Activated CD8-positive, alpha-beta T cell treated with anti-CD3 and anti-CD28 coated beads, Interleukin-2, amount 10 ng/mL, durations not matched to agents 7 days and 5 days (primary cell): ENCODE results near the gene MACROD2. TPM values are rescaled to one million over a fixed set of nuclear protein-coding genes. Genes with fewer than 3 reads are reported as not detected.

Source experiments
- ATAC-seq: fragments of 150-1000 bp; cut with Tn5 transposase; one replicate; pipeline ENCODE4 v1.10.0; 2021; ENCODE audit warnings: moderate library complexity
- CTCF ChIA-PET: fragments of 350-600 bp; sonication (Branson Sonifier 250); formaldehyde crosslinking; loops from one replicate; lab custom pipeline; 2021; ENCODE audit warnings: antibody characterized with exemption; lab: Charles Lee
- POLR2A ChIA-PET: fragments of 350-600 bp; sonication (Branson Sonifier 250); formaldehyde crosslinking; loops from one replicate; lab custom pipeline; 2021; ENCODE audit warnings: antibody characterized with exemption; lab: Charles Lee
- DNase-seq: peaks from one replicate; pipeline ENCODE4 v3.0.0-alpha.2; 2020
- H3K27ac Mint-ChIP-seq: one replicate; pipeline ENCODE4 v1.8.0; 2021; ENCODE audit warnings: mild to moderate bottlenecking, mixed read lengths
- H3K27me3 Mint-ChIP-seq: one replicate; pipeline ENCODE4 v1.8.0; 2021; ENCODE audit warnings: low read depth, mixed read lengths
- H3K36me3 Mint-ChIP-seq: one replicate; pipeline ENCODE4 v1.8.0; 2021; ENCODE audit warnings: low read depth, mixed read lengths
- H3K4me1 Mint-ChIP-seq: one replicate; pipeline ENCODE4 v1.8.0; 2021; ENCODE audit warnings: low read depth, mixed read lengths
- H3K4me3 Mint-ChIP-seq: one replicate; pipeline ENCODE4 v1.8.0; 2021; ENCODE audit warnings: mild to moderate bottlenecking, mixed read lengths
- H3K9me3 Mint-ChIP-seq: one replicate; pipeline ENCODE4 v1.8.0; 2022; ENCODE audit warnings: mixed read lengths; ENCODE audit not compliant: insufficient read depth
- total RNA-seq, 2 experiments: library from RNA; stranded (reverse); gene quantifications; one replicate each; pipeline ENCODE4 v1.2.3, GENCODE V29; 2021

Gene MACROD2
- total RNA-seq, 2 experiments from 2014 or later, result 0.08 TPM; not detected in 1

DNA sequence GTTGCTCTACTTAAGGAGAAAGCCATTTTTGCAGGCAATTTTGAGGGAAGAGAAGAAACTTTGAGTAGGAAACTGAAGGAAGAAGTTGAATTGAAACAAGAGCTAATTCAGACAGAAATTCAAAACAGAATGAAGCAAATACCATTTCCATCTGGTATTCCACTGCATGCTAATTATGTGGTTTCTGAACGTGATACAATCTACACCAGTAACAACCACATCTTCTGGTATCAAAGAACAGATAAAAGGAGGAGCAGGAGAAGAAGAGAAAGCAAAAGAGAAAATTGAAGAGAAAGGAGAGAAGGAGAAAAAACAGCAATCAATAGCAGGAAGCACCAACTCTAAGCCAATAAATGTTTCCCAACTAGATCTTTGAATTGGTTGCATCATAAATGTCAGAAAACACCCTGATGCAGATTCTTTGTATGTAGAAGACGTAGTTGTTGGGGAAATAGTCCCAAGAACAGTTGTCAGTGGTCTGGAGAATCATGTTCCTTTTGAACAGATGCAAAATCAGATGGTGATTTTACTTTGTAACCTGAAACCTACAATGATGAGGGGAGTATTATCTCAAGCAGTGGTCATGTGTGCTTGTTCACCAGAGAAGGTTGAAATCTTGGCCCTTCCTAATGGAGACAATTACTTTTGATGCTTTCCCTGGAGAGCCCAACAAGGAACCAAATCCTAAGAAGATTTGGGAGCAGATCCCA, 132.4 kb downstream of the MACROD2 start:
- no peak for DNase-seq
- CTCF ChIA-PET, result no interaction called here
- POLR2A ChIA-PET, result interaction anchor here (0.5 kb wide), 1 partner anchor 20 kb away, joined by 3 read pairs; no protein-coding TSS in a partner anchor
- Mint-ChIP-seq H3K4me1 (no peaks in the 10 kb centered on the region), H3K27ac (no peak overlapping the region), H3K9me3 (peaks cover 15% of the 10 kb centered on the region), H3K27me3 (no peaks in the 10 kb centered on the region), H3K36me3 (no peaks in the 10 kb centered on the region), H3K4me3 (no peak overlapping the region)
- ATAC-seq, result no peak

DNA sequence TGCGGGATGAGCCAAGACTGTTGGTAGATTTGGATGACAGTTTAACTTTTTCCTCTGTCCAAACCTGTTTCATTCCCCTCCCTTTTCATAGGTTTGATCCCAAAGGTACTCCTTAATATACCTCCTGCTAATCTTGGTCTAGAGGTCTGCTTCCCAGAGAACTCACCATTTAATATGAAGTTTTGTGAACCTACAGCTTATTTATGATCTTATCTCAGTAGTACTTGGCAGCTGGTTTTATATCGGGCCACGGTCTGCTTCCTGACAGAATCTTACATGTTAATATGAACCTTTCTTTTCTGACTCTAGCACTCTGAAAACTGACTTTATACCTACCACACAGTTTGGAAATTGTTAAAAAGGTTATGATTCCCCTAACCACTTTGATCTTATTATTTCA, 138.7 kb downstream of the MACROD2 start:
- H3K9me3 Mint-ChIP-seq, result peaks cover 3% of the 10 kb centered on the region
- CTCF ChIA-PET, result no interaction called here

DNA sequence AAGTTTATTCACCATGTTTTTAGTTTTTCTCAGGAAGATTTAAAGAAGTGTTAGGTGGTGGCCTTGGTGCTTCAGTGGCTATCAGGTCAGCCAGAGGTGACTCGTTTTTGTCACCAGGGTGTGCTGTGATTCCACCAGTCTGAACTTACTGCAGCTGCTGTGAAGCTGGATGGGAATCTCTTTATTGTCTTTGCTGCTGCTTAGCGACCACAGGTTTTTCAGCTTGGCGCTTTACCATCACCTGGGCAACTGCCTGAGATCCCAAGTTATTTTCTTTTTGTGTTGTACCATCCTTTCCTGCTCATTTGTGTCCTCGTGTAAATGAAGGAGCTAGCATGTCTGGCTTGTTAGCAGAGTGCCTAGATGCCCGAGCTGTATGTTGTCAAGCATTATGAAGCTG, 146.9 kb downstream of the MACROD2 start:
- H3K4me1 Mint-ChIP-seq, result no peaks in the 10 kb centered on the region
- no peaks in the 10 kb centered on the region for H3K36me3 Mint-ChIP-seq
- CTCF ChIA-PET, result no interaction called here
- H3K9me3 Mint-ChIP-seq, result no peaks in the 10 kb centered on the region
- no peaks in the 10 kb centered on the region for H3K27me3 Mint-ChIP-seq
- POLR2A ChIA-PET, result no interaction called here
- DNase-seq (no peak), ATAC-seq (no peak)
- H3K27ac Mint-ChIP-seq, result no peak overlapping the region
- no peak overlapping the region for H3K4me3 Mint-ChIP-seq

More for the DNA sequence above, 138.7 kb downstream of the MACROD2 start:
- H3K4me3 Mint-ChIP-seq, result no peak overlapping the region
- H3K36me3 Mint-ChIP-seq, result no peaks in the 10 kb centered on the region
- DNase-seq (no peak), ATAC-seq (no peak)
- POLR2A ChIA-PET, result no interaction called here
- H3K27ac Mint-ChIP-seq, result no peak overlapping the region
- no peaks in the 10 kb centered on the region for H3K4me1 Mint-ChIP-seq
- H3K27me3 Mint-ChIP-seq, result no peaks in the 10 kb centered on the region

DNA sequence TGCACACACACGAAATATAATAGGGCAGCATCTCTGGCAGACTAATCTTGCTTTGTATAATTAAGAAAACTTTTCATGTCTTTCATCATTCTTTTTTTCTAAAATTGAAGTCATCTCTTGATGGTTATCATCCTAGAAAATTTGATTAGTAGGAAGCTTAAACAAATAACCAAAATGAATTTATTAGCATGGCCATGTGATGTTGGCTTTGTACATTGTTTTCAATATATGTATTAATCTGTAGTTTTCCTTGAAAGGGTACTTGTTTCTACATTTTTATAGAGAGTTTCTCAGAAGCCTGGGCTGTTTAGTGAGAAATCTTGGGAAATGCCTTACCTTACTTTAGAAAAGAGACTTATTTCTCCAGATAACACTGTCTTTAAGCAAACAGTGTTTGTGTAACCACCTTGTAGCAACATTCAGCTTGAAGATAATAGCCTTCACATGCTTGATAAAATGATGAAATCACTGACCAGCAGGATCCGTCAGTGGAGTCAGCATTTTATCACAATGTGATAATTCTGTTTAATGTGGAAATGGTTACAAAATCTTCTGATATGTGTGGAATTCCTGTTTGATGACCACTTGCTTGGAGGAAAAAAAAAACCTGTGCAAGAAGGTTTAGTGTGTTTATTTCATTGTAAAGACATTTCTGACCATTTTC, 147.8 kb downstream of the MACROD2 start:
- no peaks in the 10 kb centered on the region for H3K4me1 Mint-ChIP-seq
- DNase-seq (no peak), ATAC-seq (no peak)
- no peak overlapping the region for H3K27ac Mint-ChIP-seq
- no peaks in the 10 kb centered on the region for H3K9me3 Mint-ChIP-seq
- H3K4me3 Mint-ChIP-seq, result no peak overlapping the region
- no peaks in the 10 kb centered on the region for H3K36me3 Mint-ChIP-seq
- H3K27me3 Mint-ChIP-seq, result no peaks in the 10 kb centered on the region
- POLR2A ChIA-PET, result no interaction called here
- CTCF ChIA-PET, result no interaction called here

DNA sequence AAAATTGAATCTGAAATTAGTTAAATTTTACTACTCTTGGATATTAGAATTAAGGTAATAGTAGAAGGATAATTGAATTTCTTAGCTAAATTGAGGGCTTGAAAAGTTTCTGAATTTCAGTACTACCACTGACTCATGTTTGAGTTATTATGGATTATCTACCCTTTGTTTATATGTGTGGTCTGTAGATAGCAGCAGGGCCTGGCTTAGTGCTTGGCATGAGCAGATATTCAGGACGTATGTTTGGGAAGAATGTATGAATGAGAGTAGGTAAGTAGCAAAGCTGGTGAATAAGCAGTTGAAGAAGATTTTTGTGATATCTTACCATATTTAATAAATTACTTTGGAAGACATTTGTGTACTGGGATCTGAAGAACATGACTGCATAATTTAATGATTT, 152.7 kb downstream of the MACROD2 start:
- ChIA-PET CTCF (no interaction called here), POLR2A (no interaction called here)
- Mint-ChIP-seq H3K27me3 (no peaks in the 10 kb centered on the region), H3K36me3 (no peaks in the 10 kb centered on the region), H3K9me3 (no peaks in the 10 kb centered on the region), H3K4me3 (no peak overlapping the region), H3K4me1 (no peaks in the 10 kb centered on the region), H3K27ac (no peak overlapping the region)
- DNase-seq (no peak), ATAC-seq (no peak)

DNA sequence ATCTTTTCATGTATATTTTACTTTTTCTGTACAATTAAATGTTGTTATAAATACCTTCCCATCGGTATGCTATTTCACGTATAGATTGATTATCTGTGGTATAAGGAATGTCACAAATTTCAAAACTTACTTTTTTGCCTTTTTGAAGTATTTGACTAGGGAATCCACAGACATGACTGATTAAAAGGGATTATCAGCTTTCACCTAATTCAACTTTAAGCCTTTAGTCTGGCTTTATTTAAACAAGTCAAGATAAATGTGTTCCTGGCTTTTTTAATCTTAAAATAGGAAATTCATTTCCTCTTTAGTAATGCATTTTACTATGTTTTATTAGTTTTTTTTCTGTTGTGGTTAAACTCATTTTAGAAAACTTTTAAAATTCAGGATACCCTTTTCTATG, 160.0 kb downstream of the MACROD2 start:
- Mint-ChIP-seq H3K36me3 (no peaks in the 10 kb centered on the region), H3K27me3 (no peaks in the 10 kb centered on the region), H3K9me3 (no peaks in the 10 kb centered on the region), H3K4me1 (no peaks in the 10 kb centered on the region), H3K27ac (no peak overlapping the region), H3K4me3 (no peak overlapping the region)
- DNase-seq (no peak), ATAC-seq (no peak)
- POLR2A ChIA-PET, result no interaction called here
- CTCF ChIA-PET, result no interaction called here

DNA sequence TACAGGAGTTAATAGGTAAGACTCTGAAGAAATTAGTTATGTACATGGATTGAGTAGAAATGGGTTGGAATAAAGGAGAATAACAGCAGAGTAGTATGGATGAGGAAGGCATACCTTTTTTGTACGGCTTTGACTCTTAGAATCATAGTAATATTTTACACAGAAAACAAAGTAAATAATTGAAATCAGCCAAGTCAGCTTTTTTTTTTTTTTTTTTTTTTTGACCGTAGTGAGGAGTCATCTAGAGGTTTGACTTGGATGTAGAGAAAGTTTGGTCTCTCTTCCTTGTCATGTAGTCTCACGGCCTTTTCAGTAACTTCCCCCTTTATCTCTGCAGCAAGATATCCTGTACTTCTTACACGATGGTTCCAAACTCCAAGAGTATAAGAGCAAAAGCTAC, 183.2 kb downstream of the MACROD2 start:
- Mint-ChIP-seq H3K4me1 (no peaks in the 10 kb centered on the region), H3K4me3 (no peak overlapping the region), H3K27ac (no peak overlapping the region), H3K9me3 (peaks cover 12% of the 10 kb centered on the region), H3K27me3 (no peaks in the 10 kb centered on the region), H3K36me3 (no peaks in the 10 kb centered on the region)
- ChIA-PET POLR2A (no interaction called here), CTCF (no interaction called here)
- DNase-seq (no peak), ATAC-seq (no peak)

DNA sequence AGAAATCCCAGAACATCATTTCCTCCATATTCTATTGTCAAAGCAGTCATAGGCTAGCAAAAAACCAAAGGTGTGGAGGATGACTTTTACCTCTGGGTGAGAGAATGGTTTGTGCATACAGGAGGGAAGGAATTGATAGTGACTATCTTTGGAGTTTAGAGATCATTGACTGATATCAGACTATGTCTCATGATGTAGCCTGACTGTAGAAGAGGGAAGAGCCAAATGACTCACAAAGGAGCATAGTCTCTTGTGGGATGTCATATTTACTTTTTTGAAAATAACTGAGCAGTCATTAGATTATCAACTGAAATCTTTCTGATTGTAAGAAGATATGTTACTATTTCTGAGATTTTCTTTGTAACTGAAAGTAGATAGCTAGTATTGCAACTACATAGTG, 183.6 kb downstream of the MACROD2 start:
- no peaks in the 10 kb centered on the region for H3K4me1 Mint-ChIP-seq
- H3K27ac Mint-ChIP-seq, result no peak overlapping the region
- no peaks in the 10 kb centered on the region for H3K36me3 Mint-ChIP-seq
- DNase-seq, result no peak
- POLR2A ChIA-PET, result no interaction called here
- H3K9me3 Mint-ChIP-seq, result peaks cover 8% of the 10 kb centered on the region
- H3K4me3 Mint-ChIP-seq, result no peak overlapping the region
- ATAC-seq, result no peak
- H3K27me3 Mint-ChIP-seq, result no peaks in the 10 kb centered on the region
- CTCF ChIA-PET, result no interaction called here

DNA sequence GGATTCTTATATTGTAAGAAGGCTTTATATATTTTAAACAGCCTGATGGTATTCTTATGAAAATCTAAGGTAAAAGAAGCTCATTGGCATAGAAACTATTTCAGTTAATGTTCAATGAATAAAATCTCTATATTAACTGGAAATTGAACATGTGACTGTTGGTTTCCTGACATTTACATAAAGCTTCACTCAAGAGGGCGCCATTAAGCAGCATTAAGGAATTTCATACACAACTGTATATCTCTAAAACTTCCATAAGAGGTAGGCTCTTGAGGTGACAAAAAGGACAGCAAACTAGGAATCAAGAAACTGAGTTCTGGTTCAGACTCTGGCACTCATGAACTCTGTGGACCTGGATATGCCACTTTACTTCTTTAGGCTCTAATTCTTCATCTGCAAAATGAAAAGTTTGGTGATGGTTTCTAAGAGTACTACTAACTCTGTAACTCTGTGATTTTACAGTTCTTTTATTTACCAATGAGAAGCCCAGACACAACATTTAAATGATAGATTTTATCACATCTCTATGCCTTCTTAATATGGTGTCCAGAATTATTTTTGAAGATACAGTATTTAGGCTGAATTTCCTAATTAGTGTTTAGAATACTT, 194.6 kb downstream of the MACROD2 start:
- Mint-ChIP-seq H3K9me3 (no peaks in the 10 kb centered on the region), H3K4me3 (no peak overlapping the region), H3K36me3 (no peaks in the 10 kb centered on the region), H3K4me1 (no peaks in the 10 kb centered on the region), H3K27ac (no peak overlapping the region), H3K27me3 (no peaks in the 10 kb centered on the region)
- no peak for DNase-seq
- ChIA-PET POLR2A (interaction anchor here (0.7 kb wide), 1 partner anchor 52 kb away, joined by 3 read pairs; no protein-coding TSS in a partner anchor), CTCF (no interaction called here)
- ATAC-seq, result no peak

DNA sequence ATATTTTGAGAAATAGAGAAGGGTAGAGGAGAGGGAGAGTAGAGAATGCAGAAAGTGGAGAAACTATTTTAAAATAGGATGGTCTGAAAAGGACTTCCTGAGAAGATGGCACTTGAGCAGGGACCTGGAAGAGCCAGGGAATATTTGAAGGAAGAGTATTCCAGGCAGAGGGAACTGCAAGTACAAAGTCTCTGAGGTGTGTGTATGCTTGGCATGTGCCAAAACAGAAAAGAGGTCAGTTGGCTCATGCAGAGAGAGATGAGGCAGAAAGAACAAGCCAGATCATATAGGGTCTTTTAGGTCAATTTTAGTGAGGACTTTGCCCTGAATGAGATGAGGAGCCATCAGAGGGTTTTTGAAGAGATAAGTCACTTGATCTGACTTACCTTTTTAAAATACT, 196.2 kb downstream of the MACROD2 start:
- no peaks in the 10 kb centered on the region for H3K9me3 Mint-ChIP-seq
- no peak for DNase-seq
- CTCF ChIA-PET, result no interaction called here
- H3K27ac Mint-ChIP-seq, result no peak overlapping the region
- H3K4me1 Mint-ChIP-seq, result no peaks in the 10 kb centered on the region
- no peak overlapping the region for H3K4me3 Mint-ChIP-seq
- no peaks in the 10 kb centered on the region for H3K27me3 Mint-ChIP-seq
- POLR2A ChIA-PET, result no interaction called here
- H3K36me3 Mint-ChIP-seq, result no peaks in the 10 kb centered on the region
- ATAC-seq, result no peak

DNA sequence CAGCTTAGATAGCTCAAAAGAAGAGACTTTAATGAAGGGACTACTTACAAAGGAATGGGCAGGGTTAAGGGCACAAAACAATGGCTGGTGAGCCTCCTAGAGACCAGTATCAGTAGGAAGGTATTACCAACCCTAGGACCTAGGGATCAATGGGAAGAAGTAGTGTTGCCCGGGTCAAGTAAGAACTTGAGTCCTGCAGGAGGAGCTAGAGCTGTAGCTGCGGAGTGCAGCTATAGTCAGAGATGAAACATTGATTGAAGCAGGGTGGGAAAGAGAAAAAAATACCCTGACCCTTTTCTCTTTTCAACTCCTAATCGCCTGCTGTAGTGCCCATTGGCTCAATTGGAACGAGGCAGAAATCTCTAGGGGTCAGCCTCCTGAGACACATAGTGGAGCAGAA, 198.1 kb downstream of the MACROD2 start:
- Mint-ChIP-seq H3K36me3 (no peaks in the 10 kb centered on the region), H3K4me1 (no peaks in the 10 kb centered on the region), H3K27ac (no peak overlapping the region), H3K9me3 (no peaks in the 10 kb centered on the region), H3K4me3 (no peak overlapping the region), H3K27me3 (no peaks in the 10 kb centered on the region)
- no peak for ATAC-seq
- CTCF ChIA-PET, result no interaction called here
- DNase-seq, result no peak
- POLR2A ChIA-PET, result no interaction called here

DNA sequence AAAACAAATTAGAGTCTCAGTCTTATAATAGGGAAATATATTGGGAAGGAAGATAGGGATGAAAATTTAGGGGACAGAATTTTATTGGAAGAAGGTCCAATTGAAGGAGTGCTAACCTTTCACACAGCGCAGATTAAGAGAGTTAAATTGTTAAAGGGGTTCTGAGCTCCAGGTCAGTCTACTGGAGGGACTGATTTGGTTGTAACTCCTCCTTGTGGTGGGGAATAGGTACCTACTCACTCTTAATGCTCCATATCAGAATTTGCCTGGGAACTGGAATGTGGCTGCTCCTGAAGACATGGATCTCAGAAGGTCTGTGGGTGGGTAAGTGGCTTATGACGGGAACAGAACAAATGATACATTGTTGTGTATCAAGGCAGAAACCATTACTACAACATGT, 198.6 kb downstream of the MACROD2 start:
- ChIA-PET POLR2A (no interaction called here), CTCF (no interaction called here)
- DNase-seq (no peak), ATAC-seq (no peak)
- Mint-ChIP-seq H3K36me3 (no peaks in the 10 kb centered on the region), H3K27me3 (no peaks in the 10 kb centered on the region), H3K9me3 (no peaks in the 10 kb centered on the region), H3K4me3 (no peak overlapping the region), H3K4me1 (no peaks in the 10 kb centered on the region), H3K27ac (no peak overlapping the region)
